Choroid plexus epithelial cell (primary cell): ENCODE measurements around the gene TMEM91.
A peak's percentile ranks its signal among the peaks of the same experiment; 100 is the strongest.
"Not testable (repeated sequence)": the region's sequence is repeated elsewhere in the genome, so short reads cannot be mapped to it uniquely, and the experiment has no call there.

Experiments
- DNase-seq: peaks from one replicate; pipeline ENCODE4 v3.0.0-alpha.2; 2010; ENCODE audit warnings: low read depth
- H3K4me3 ChIP-seq: 2 replicates; pipeline ENCODE4 v1.5.1; 2011; ENCODE audit warnings: low read depth, mild to moderate bottlenecking, control low read depth, low read length, moderate library complexity
- TF ChIP-seq, protein P1 (sequence below): conservative IDR thresholded peaks from 2 replicates; pipeline ENCODE4 v1.5.1; 2011; ENCODE audit warnings: low read depth, mild to moderate bottlenecking, control low read depth, inconsistent platforms, low read length, moderate library complexity

Gene TMEM91

DNA sequence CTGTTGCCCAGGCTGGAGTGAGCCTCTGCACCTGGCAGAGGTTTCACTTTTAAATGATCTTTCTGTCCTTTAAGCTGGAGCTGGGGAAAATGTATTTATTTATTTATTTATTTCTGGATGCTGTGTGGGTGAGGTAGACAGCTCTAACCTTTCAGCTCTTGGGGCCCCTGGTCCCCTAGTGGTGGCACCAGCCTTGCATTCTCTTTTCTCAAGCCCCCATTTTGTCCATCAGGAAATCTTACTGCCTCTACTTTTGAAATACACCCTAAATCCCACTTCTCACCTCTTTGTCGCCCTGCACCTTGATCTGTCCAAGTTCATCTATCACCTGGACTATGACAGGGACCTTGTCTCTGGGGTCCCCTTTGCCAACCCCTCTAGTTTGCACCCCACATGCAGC is 10.2 kb upstream of the TMEM91 start:
- DNase-seq = no peak
- H3K4me3 ChIP-seq = no peak overlapping the region
- TF ChIP-seq, protein P1, sequence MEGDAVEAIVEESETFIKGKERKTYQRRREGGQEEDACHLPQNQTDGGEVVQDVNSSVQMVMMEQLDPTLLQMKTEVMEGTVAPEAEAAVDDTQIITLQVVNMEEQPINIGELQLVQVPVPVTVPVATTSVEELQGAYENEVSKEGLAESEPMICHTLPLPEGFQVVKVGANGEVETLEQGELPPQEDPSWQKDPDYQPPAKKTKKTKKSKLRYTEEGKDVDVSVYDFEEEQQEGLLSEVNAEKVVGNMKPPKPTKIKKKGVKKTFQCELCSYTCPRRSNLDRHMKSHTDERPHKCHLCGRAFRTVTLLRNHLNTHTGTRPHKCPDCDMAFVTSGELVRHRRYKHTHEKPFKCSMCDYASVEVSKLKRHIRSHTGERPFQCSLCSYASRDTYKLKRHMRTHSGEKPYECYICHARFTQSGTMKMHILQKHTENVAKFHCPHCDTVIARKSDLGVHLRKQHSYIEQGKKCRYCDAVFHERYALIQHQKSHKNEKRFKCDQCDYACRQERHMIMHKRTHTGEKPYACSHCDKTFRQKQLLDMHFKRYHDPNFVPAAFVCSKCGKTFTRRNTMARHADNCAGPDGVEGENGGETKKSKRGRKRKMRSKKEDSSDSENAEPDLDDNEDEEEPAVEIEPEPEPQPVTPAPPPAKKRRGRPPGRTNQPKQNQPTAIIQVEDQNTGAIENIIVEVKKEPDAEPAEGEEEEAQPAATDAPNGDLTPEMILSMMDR = peak; percentile 18

DNA sequence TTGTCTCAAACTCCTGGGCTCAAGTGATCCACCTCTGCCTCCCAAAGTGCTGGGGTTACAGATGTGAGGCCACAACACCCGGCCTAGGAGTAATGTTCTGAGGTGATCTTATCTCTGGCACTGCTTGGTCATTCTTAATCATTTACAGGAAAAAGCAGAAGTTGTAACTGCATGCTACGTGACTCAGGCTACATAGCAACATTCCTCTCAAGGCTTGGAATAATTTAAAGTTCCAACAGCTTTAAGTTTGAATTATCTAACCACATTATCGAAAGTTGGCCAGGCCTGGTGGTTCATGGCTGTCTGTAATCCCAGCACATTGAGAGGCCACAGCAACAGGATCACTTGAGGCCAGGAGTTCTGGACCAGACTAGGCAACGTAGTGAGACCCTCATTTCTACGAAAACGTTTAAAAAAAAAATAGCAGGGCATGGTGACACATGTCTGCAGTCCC is 8.5 kb upstream of the TMEM91 start:
- DNase-seq = peak; percentile 88
- TF ChIP-seq, protein P1 = no peak
- no peak overlapping the region for H3K4me3 ChIP-seq

DNA sequence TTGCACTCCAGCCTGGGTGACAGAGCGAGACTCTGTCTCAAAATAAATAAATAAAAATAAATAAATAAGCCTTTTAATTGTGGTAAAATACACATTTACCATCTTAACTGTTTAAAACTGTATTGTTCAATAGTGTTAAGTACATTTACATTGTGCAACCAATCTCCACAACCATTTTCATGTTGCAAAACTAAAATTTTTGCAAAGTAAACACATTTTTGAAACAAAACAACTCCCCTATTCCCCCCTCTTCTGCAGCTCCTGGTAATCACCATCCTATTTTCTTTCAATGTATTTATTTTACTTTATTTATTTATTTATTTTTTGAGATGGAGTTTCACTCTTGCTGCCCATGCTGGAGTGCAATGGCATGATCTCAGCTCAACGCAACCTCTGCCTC is 6.6 kb upstream of the TMEM91 start:
- TF ChIP-seq, protein P1 = no peak
- no peak for DNase-seq
- H3K4me3 ChIP-seq = no peak overlapping the region

DNA sequence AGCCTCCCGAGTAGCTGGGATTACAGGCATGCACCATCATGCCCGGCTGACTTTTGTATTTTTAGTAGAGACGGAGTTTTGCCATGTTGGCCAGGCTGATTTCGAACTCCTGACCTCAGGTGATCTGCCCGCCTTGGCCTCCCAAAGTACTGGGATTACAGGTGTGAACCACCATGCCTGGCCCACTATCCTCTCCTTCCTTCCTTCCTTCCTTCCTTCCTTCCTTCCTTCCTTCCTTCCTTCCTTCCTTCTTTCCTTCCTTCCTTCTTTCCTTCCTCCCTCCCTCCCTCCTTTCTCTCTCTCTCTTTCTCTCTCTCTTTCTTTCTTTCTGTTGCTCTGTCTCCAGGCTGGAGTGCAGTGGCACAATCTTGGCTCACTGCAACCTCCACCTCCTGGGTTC is 5.2 kb upstream of the TMEM91 start:
- H3K4me3 ChIP-seq, DNase-seq: not testable (repeated sequence)

DNA sequence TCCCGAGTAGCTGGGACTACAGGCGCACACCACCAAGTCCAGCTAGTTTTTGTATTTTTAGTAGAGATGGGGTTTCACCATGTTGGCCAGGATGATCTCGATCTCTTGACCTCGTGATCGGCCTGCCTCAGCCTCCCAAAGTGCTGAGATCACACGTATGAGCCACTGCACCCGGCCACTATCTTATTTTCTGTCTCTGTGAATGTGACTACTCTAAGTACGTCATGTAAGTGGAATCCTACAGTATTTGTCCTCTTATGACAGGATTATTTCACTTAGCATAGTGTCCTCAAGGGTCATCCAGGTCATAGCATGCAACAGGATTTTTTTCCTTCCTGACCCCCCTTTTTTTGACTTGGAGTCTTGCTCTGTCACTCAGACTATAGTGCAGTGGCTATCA is 4.8 kb upstream of the TMEM91 start:
- DNase-seq = no peak
- TF ChIP-seq, protein P1 = no peak
- H3K4me3 ChIP-seq = no peak overlapping the region

DNA sequence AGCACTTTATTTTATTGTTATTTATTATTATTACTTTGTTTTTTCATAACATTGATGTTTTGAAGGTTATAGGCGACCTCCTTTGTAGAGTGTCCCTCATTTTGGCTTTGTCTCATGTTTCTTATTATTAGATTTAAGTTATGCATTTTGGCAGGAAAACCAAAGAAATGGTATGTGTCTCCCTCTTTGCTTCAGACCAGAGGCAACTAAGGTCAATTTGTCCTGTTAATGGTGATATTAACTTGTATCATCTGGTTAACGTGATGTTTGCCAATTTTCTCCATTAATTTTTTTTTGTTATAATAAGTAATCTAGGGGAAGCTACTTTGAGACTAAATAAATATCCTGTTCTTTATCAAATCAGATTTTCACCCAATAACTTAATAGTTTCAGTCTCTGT is 3.8 kb upstream of the TMEM91 start:
- H3K4me3 ChIP-seq = no peak overlapping the region
- no peak for DNase-seq
- TF ChIP-seq, protein P1 = no peak

DNA sequence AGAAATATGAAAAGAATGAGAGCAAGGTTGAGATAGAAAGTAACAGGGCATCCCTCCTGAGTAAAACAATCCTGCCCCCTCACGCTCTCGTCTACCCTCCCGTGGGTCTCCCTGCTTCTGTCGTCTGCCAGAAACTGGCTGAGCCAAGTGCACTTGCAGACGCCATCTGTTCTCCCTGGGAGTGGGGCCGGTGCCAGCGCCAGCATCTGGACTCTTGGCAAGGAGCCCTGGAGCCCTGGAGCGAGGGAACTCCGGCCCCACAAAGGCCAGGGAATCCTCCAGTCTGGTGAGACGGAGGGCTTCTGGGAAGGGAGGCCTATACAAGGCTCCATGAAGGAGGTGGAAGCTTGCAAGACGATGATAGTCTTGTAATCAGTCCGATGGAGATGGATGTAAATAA is 2.3 kb upstream of the TMEM91 start:
- H3K4me3 ChIP-seq = no peak overlapping the region
- TF ChIP-seq, protein P1 = no peak
- DNase-seq = peak; percentile 97

DNA sequence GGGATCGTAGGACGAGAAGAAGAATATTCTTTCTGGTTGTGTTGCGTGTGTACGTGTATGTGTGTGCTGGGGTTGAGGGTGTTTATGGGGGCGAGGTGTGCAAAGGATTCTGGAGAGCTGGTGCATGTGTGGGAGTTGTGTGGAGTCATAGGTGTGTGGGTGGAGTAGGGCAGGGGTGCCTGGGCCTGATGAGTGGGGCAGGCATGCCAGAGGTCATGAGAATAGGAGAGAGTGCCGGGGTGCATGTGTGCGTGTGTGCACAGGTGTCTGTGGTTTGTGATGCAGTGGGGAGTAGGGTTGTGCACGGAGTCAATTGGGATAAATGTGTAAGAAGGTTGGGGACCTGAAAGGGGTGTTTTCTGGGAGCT is 649 bp downstream of the TMEM91 start:
- H3K4me3 ChIP-seq = peak overlapping the region; percentile 70
- TF ChIP-seq, protein P1 = no peak
- DNase-seq = no peak
